NK-92 (cell line): ENCODE measurements around the gene NKAPD1.
"Not testable (repeated sequence)": the region's sequence is repeated elsewhere in the genome, so short reads cannot be mapped to it uniquely, and the experiment has no call there.

Experiments
- DNase-seq: peaks from one replicate; lab custom pipeline; 2025; ENCODE audit not compliant: unreplicated experiment; lab: John Stamatoyannopoulos, UW

NKAPD1 gene

GRCh38 chr11:112086422-112087191, 12.5 kb downstream of the NKAPD1 start, which contains the start of the genes SDHD and TIMM8B:
TSS of gene SDHD (plus strand) at chr11:112086873. CDS start at chr11:112086908, 35 bp downstream.
TSS of gene TIMM8B (minus strand) at chr11:112086756. CDS start at chr11:112086723, 33 bp downstream.
- peak; percentile 81 for DNase-seq

- DNase-seq = no peak
These were observed 13.1 kb downstream of the NKAPD1 start for GRCh38 chr11:112087212-112087611.

- DNase-seq = not testable (repeated sequence)
These were observed 21.2 kb downstream of the NKAPD1 start for GRCh38 chr11:112095302-112095701.

- DNase-seq = no peak
These were observed 22.1 kb downstream of the NKAPD1 start for GRCh38 chr11:112096194-112096593.

- no peak for DNase-seq
These were observed 23.8 kb downstream of the NKAPD1 start for GRCh38 chr11:112097734-112098528.

GRCh38 chr11:112100462-112100861, 26.4 kb downstream of the NKAPD1 start:
- DNase-seq = no peak

GRCh38 chr11:112103446-112103845, 29.3 kb downstream of the NKAPD1 start:
- DNase-seq = no peak

- no peak for DNase-seq
These were observed 32.0 kb downstream of the NKAPD1 start for GRCh38 chr11:112106070-112106469.

GRCh38 chr11:112113539-112114457, 39.7 kb downstream of the NKAPD1 start:
- DNase-seq = no peak

- no peak for DNase-seq
These were observed 40.4 kb downstream of the NKAPD1 start for GRCh38 chr11:112114460-112114859.

- no peak for DNase-seq
These were observed 41.3 kb downstream of the NKAPD1 start for GRCh38 chr11:112115386-112115785.

GRCh38 chr11:112118176-112118575, 44.1 kb downstream of the NKAPD1 start:
- no peak for DNase-seq

- no peak for DNase-seq
These were observed 48.0 kb downstream of the NKAPD1 start for GRCh38 chr11:112121981-112122615.

GRCh38 chr11:112123129-112123528, 49.0 kb downstream of the NKAPD1 start:
- no peak for DNase-seq

GRCh38 chr11:112127056-112127455, 53.0 kb downstream of the NKAPD1 start:
- no peak for DNase-seq

GRCh38 chr11:112128483-112129121, 54.5 kb downstream of the NKAPD1 start:
- DNase-seq = no peak

- DNase-seq = no peak
These were observed 55.6 kb downstream of the NKAPD1 start for GRCh38 chr11:112129656-112130055.

- DNase-seq = no peak
These were observed 58.6 kb downstream of the NKAPD1 start for GRCh38 chr11:112132737-112133136.

GRCh38 chr11:112134473-112134872, 60.4 kb downstream of the NKAPD1 start:
- no peak for DNase-seq
